Measurements from ENCODE around the gene MXRA7. TPM values are rescaled to one million over a fixed set of nuclear protein-coding genes. Genes with fewer than 3 reads are reported as not detected.

MXRA7 gene
- total and polyA plus RNA-seq, 2 of the 4 experiments (the other 2 are of a cell fraction) = 168 to 231 TPM

GRCh38 chr17:76697702-76698465 is 12.9 kb downstream of the MXRA7 start:
- H3K36me3 ChIP-seq (ENCODE audit: control insufficient read depth, insufficient read depth, low read length) = peaks cover 11% of the 10 kb centered on the region; the same call in 1 of the 2 replicates
- H3K27me3 ChIP-seq (ENCODE audit: control insufficient read depth, insufficient read depth, low read length) = no peaks in the 10 kb centered on the region
- peak; percentile 42 for ATAC-seq (ENCODE audit: low read depth)
- peak overlapping the region; percentile 89 for H3K27ac ChIP-seq (ENCODE audit: insufficient read depth, low read length)
- peaks cover 88% of the 10 kb centered on the region for H4K20me1 ChIP-seq (ENCODE audit: insufficient read depth, low read length)
- H2AK9ac ChIP-seq (replicated peaks; ENCODE audit: low read depth, low read length, poor library complexity) = peak overlapping the region; percentile 79
- peak overlapping the region; percentile 49 for H3K4ac ChIP-seq (ENCODE audit: low read depth, low read length)
- WGBS, 2 experiments (ENCODE audit: extremely low coverage in 2 of 2, insufficient read length in 1 of 2) = 18% methylated on average over 4 of the region's 17 CpGs; no CpG with 5 or more reads in 1 of the 2 experiments
- peak overlapping the region; percentile 32; the same call in 1 of the 2 replicates for H2BK120ac ChIP-seq (ENCODE audit: low read depth, low read length)
- peak overlapping the region; percentile 20; the same call in 1 of the 3 replicates for H2BK15ac ChIP-seq (ENCODE audit: low read depth, low read length)
- H2BK5ac ChIP-seq (ENCODE audit: low read depth, low read length, poor library complexity, severe bottlenecking) = peak overlapping the region; percentile 80
- H3K14ac ChIP-seq (replicated peaks; ENCODE audit: low read depth, low read length) = peak overlapping the region; percentile 73
- H2AFZ ChIP-seq (replicated peaks; ENCODE audit: low read length, poor library complexity) = peak overlapping the region; percentile 46
- BruUV-seq (replicated peaks) = no TSS peak
- ChIA-PET CTCF (interaction anchor here (0.8 kb wide), 1 partner anchor 16 kb away, joined by 3 read pairs; no protein-coding TSS in a partner anchor), POLR2A (ENCODE audit: unreplicated experiment) (no interaction called here)
- H4K5ac ChIP-seq (ENCODE audit: low read depth, low read length) = peak overlapping the region; percentile 15
- peak overlapping the region; percentile 68 to 78; a peak in 3 of 4 replicates for H4K8ac ChIP-seq (ENCODE audit: low read depth in 2 of 2, low read length in 2 of 2)
- H3K56ac ChIP-seq (ENCODE audit: extremely low read depth, insufficient read depth, low read length) = no peak overlapping the region
- H3K4me3 ChIP-seq (ENCODE audit: insufficient read depth, low read depth, low read length) = no peak overlapping the region
- H2AK5ac ChIP-seq (ENCODE audit: low read depth, low read length) = peak overlapping the region; percentile 66
- H3K9me1 ChIP-seq (ENCODE audit: insufficient read depth, low read length) = peaks cover 55% of the 10 kb centered on the region
- H3K18ac ChIP-seq (ENCODE audit: low read depth, low read length) = peak overlapping the region; percentile 63
- peak overlapping the region; percentile 32; the same call in 1 of the 2 replicates for H2BK20ac ChIP-seq (ENCODE audit: low read depth, low read length)
- dilution Hi-C loops (cut with HindIII; ENCODE audit: low sequenced_read_pairs, unreplicated experiment) (no loop called here), intact Hi-C loops (cut with micrococcal nuclease) (no loop called here), in situ Hi-C loops (cut with MboI; ENCODE audit: low sequenced_read_pairs) (no loop called here)
- H3K23ac ChIP-seq (ENCODE audit: low read depth, low read length) = peak overlapping the region; percentile 54; the same call in 1 of the 2 replicates
- no peaks in the 10 kb centered on the region for H3K9me3 ChIP-seq (ENCODE audit: control insufficient read depth, insufficient read depth, low read length)
- peaks cover 22 to 96% of the 10 kb centered on the region in 2 experiments for H3K79me1 ChIP-seq (ENCODE audit: low read depth in 1 of 2, low read length in 2 of 2)
- TF ChIP-seq MAZ (IDR thresholded peaks at IDR 0.05; ENCODE audit: borderline replicate concordance, low read depth, low read length) (peak; percentile 66; the same call in 1 of the 2 replicates), FOS (IDR thresholded peaks at IDR 0.05; ENCODE audit: low read depth, low read length) (no peak)
- peak overlapping the region; percentile 47 for H3K4me2 ChIP-seq (ENCODE audit: low read depth, low read length)
- H4K91ac ChIP-seq (ENCODE audit: insufficient read depth, low read depth, low read length) = peak overlapping the region; percentile 78; the same call in 1 of the 2 replicates
- peak overlapping the region; percentile 67 for H3K9ac ChIP-seq (ENCODE audit: low read depth, low read length)
- DNase-seq = peak; percentile 60
- H3K4me1 ChIP-seq (ENCODE audit: control insufficient read depth, insufficient read depth, low read length) = peaks cover 49% of the 10 kb centered on the region

All from IMR-90 (cell line).